Right lobe of liver (tissue), 6 donors: ENCODE measurements around the gene C19orf81. TPM values are rescaled to one million over a fixed set of nuclear protein-coding genes. Genes with fewer than 3 reads are reported as not detected.

Experiments
- ATAC-seq, 4 donors: fragments of 200-7000 bp; cut with Tn5 transposase; one replicate each; pipeline ENCODE4 v1.9.1; 2020; ENCODE audit warnings: mild to moderate bottlenecking in 4 of 4, moderate library complexity in 4 of 4
- DNase-seq, 3 donors: peaks; one replicate each; pipeline ENCODE4 v3.0.0-alpha.2; 2020
- H3K27ac ChIP-seq, 3 donors: fragments of 200-600 bp; one replicate each; pipeline ENCODE4 v1.8.0; 2022
- H3K27me3 ChIP-seq, 2 donors: fragments of 200-600 bp; one replicate each; pipeline ENCODE4 v1.8.0; 2022
- H3K36me3 ChIP-seq, 4 donors: fragments of 200-600 bp; sonication (generic) in 1 of 4; one replicate each; pipeline versions ENCODE4 v1.5.1 to v1.8.0; 2017 to 2022; ENCODE audit warnings: control low read depth in 1 of 4
- H3K4me1 ChIP-seq, 4 donors: fragments of 200-600 bp; sonication (generic) in 1 of 4; one replicate each; pipeline versions ENCODE4 v1.5.1 to v1.8.0; 2017 to 2022; ENCODE audit warnings: control low read depth in 1 of 4
- H3K4me3 ChIP-seq, 3 donors: fragments of 200-600 bp; one replicate each; pipeline ENCODE4 v1.8.0; 2022
- H3K9me3 ChIP-seq, 4 donors: fragments of 200-600 bp; sonication (generic) in 1 of 4; one replicate each; pipeline versions ENCODE4 v1.5.1 to v1.8.0; 2017 to 2022; ENCODE audit warnings: control low read depth in 1 of 4
- POLR2A ChIP-seq: fragments of 450-650 bp; IDR thresholded peaks from one replicate; pipeline ENCODE4 v1.6.1; 2017; ENCODE audit warnings: antibody characterized with exemption, mild to moderate bottlenecking
- WGBS: methylation state at CpG from one replicate; pipeline ENCODE4 v1.1.6; 2018; ENCODE audit warnings: low coverage, low lambda C conversion rate; ENCODE audit not compliant: insufficient coverage; ENCODE audit errors: missing lambda C conversion rate; 5-methylcytosine and 5-hydroxymethylcytosine counted together
- intact Hi-C, 2 donors: fragments of 100-400 bp; cut with DNase I; formaldehyde crosslinking; loops; one replicate each; pipeline versions ENCODE4 v1.11.2 to v1.14.1; 2022
- long read RNA-seq: library from polyadenylated mRNA; unstranded; transcript quantifications from one replicate; pipeline ENCODE4 v2.0.0, GENCODE V29; 2019
- total RNA-seq, 6 experiments: library from RNA; depleted of rRNA in 2 of 6; stranded (reverse); fragments of >200 nt in 2 of 6; fragmentation: NEBNext Ultra II Directional in 3 of 6; extraction: Animal tissue kit (Norgen Biotek cat#: 25700) in 3 of 6; gene quantifications; one replicate each; pipeline versions ENCODE4 v1.1.0 to v1.2.4, GENCODE V29; 2016 to 2023
- TF ChIP-seq, protein P1 (sequence below), 4 donors: fragments of 200-600 bp in 3 of 4; fragments of 450-650 bp in 1 of 4; IDR thresholded peaks; one replicate each; pipeline versions ENCODE4 v1.5.1 to v1.8.0; 2016 to 2022; ENCODE audit warnings: antibody characterized with exemption in 4 of 4, mild to moderate bottlenecking in 2 of 4
- donor health status: DM: no; HTN: yes; CAD: no.
- donor health status: DM: no; HTN: no; CAD: no.
- donor health status: DM: no; HTN: no; CAD: no.
- donor health status: DM: no; HTN: yes; CAD: no.
- donor health status: DM: no; HTN: yes; CAD: no.

C19orf81 gene
- total RNA-seq = not detected
- long read RNA-seq = 0 reads

DNA sequence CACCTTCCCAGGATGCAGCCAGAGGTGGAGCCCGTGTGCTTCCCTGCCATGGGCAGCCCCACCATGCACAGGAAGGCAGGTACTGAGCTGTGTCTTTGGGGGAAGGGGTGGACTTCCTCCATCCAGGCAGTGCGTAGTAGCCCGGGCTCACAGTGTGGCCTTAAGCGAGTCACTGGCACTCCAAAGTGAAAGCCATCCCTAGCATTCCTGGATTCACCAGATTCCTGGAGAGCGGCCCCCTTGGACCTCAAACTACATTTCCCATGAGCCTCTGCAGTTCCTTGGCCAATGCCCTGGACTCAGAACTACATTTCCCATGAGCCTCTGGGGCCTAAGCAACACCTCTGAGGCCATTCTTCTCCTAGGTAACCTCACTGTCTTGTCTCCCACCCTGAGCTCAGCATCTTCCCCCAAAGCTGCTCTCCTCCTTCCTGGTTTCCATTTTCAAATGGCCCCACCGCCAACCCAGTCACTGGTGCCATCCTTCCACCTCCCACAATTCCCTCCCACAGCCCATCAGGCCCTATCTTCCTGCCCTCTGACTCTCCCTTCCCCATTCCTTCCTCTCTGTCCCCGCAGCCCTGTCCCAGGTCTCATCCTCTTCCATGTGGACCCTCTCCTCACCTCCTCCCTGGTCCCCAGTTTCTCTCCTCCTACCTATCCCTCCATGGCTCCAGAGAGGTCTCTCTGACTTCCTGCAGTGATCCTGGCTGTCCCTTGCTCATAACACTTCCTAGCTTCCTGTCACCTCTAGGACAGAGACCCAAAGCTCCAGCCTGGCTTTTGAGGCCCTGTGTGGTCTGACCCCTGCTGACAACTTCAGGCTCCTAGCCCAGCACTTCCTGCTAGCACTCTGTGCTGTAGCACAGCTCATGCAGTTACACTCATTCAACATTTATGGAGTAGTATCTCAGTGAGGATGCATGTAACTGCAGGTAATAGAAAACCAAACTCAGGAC lies at the start of gene C19orf81:
Gene C19orf81 (plus strand): TSS at position 13 of the 959 bp plus-strand sequence. CDS start 0 bp downstream, at position 13.
- DNase-seq = no peak
- no peaks in the 10 kb centered on the region for H3K9me3 ChIP-seq
- 22% methylated on average over 2 of the region's 7 CpGs for WGBS
- no peak within 1 kb of the TSS for H3K4me3 ChIP-seq
- intact Hi-C loops = no loop called here
- ATAC-seq = peak in 1 of 4 donors; percentile 18
- H3K27me3 ChIP-seq = no peaks in the 10 kb centered on the region
- no peaks in the 10 kb centered on the region for H3K4me1 ChIP-seq
- TF ChIP-seq, protein P1, sequence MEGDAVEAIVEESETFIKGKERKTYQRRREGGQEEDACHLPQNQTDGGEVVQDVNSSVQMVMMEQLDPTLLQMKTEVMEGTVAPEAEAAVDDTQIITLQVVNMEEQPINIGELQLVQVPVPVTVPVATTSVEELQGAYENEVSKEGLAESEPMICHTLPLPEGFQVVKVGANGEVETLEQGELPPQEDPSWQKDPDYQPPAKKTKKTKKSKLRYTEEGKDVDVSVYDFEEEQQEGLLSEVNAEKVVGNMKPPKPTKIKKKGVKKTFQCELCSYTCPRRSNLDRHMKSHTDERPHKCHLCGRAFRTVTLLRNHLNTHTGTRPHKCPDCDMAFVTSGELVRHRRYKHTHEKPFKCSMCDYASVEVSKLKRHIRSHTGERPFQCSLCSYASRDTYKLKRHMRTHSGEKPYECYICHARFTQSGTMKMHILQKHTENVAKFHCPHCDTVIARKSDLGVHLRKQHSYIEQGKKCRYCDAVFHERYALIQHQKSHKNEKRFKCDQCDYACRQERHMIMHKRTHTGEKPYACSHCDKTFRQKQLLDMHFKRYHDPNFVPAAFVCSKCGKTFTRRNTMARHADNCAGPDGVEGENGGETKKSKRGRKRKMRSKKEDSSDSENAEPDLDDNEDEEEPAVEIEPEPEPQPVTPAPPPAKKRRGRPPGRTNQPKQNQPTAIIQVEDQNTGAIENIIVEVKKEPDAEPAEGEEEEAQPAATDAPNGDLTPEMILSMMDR (IDR thresholded peaks at IDR 0.05) = no peak
- TF ChIP-seq POLR2A = no peak
- H3K27ac ChIP-seq = no peak within 1 kb of the TSS
- no peaks in the 10 kb centered on the region for H3K36me3 ChIP-seq

DNA sequence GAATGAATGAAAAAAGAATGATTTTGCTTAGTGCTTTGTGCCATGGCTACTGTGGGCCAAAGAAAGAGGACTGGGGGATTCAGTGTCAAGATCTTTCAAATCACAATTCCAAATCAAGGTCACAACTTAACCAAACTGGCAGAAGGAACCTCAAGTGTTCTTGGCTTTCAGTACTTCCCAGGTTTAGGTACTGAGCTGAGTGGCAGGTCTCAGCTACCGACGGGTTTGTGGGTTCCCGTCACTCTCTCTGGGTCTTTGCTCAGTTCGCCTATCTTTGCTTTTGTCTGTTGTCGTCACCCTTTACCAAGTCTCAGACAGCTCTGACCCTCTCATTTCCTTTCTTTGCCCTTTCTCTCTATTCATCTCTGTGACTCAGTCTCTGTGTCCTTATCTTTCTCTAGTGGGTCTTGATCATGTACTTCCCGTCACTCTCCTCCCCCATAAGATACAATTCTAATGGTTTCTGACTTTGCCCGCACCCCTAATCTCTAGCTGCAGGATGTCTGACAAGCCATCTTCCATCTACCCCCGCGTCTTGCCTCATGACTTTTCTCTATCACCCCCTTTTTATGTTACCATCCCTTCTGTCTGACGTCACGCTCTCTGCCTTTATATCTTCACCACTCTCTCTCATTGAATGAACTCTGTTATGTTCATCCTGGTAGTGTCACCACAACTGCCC lies 47.7 kb upstream of the C19orf81 start:
- TF ChIP-seq, protein P1 (IDR thresholded peaks at IDR 0.05) = no peak
- TF ChIP-seq POLR2A = no peak
- intact Hi-C loops = no loop called here
- 35% methylated on average over 11 of the region's 11 CpGs for WGBS

DNA sequence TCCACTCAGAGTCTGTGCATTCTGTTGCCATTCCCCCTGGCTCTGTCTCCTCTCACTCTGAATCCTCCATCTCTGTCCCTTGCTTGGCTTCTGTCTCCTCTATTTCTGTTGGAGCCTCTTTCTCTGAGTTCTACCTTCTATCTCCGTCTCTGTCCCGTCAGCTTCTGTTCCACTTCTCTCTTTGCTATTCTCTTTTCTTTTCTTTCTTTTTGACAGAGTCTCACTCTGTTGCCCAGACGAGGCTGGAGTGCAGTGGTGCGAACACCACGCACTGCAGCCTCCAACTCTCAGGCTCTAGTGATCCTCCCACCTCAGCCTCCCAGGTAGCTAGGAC lies 47.2 kb upstream of the C19orf81 start:
- DNase-seq (no peak), ATAC-seq (no peak)
- Histone ChIP-seq H3K4me3 (no peak overlapping the region), H3K4me1 (no peaks in the 10 kb centered on the region), H3K27me3 (no peaks in the 10 kb centered on the region), H3K36me3 (no peaks in the 10 kb centered on the region), H3K9me3 (no peaks in the 10 kb centered on the region), H3K27ac (no peak overlapping the region)
- 49% methylated on average over 5 of the region's 5 CpGs for WGBS
- intact Hi-C loops = no loop called here
- TF ChIP-seq, protein P1 (IDR thresholded peaks at IDR 0.05) = no peak
- no peak for TF ChIP-seq POLR2A

More for the DNA sequence above, 47.7 kb upstream of the C19orf81 start:
- Histone ChIP-seq H3K27me3 (no peaks in the 10 kb centered on the region), H3K4me3 (no peak overlapping the region), H3K27ac (no peak overlapping the region), H3K9me3 (no peaks in the 10 kb centered on the region), H3K36me3 (no peaks in the 10 kb centered on the region), H3K4me1 (no peaks in the 10 kb centered on the region)
- DNase-seq (no peak), ATAC-seq (no peak)

DNA sequence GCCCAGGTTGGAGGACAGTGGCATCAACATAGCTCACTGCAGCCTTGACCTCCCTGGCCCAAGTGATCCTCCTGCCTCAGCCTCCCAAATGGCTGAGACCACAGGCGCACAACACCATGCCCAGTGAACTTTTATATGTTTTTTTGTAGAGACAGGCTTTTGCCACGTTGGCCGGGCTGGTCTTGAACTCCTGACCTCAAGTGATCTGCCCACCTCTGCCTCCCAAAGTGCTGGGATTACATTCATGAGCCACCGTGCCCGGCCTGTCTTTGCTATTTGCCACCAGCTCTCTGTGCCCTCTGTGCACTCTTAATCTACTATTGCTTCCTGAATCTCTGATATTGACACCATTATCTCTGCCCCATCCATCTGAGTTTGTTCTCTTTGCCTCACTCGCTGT lies 46.7 kb upstream of the C19orf81 start:
- 54% methylated on average over 6 of the region's 6 CpGs for WGBS
- DNase-seq = no peak
- ATAC-seq = no peak
- Histone ChIP-seq H3K27me3 (no peaks in the 10 kb centered on the region), H3K9me3 (no peaks in the 10 kb centered on the region), H3K4me1 (no peaks in the 10 kb centered on the region), H3K36me3 (no peaks in the 10 kb centered on the region), H3K4me3 (no peak overlapping the region), H3K27ac (no peak overlapping the region)
- intact Hi-C loops = no loop called here
- TF ChIP-seq POLR2A = no peak
- TF ChIP-seq, protein P1 (IDR thresholded peaks at IDR 0.05) = no peak
